Gastrocnemius medialis (tissue), 4 donors: Measurements from ENCODE around the gene NETO2. TPM values are rescaled to one million over a fixed set of nuclear protein-coding genes. Genes with fewer than 3 reads are reported as not detected.
"Not testable (repeated sequence)": the region's sequence is repeated elsewhere in the genome, so short reads cannot be mapped to it uniquely, and the experiment has no call there.

Source experiments
- ATAC-seq, 2 donors: fragments of 150-250 bp; one replicate each; pipeline ENCODE4 v1.9.1; 2016
- DNase-seq, 2 donors: peaks; one replicate each; pipeline ENCODE4 v3.0.0-alpha.2; 2019
- H3K27ac ChIP-seq, 4 donors: fragments of 200-600 bp; sonication (generic); 1 replicate in 1 of 4; 2 replicates in 3 of 4; pipeline ENCODE4 v1.5.1; 2016 to 2018; ENCODE audit warnings: mild to moderate bottlenecking in 2 of 4, moderate library complexity in 1 of 4
- H3K27me3 ChIP-seq, 3 donors: fragments of 200-600 bp; sonication (generic) in 2 of 3; 1 replicate in 1 of 3; 2 replicates in 2 of 3; pipeline versions ENCODE4 v1.5.1 to v1.6.0; 2016 to 2019; ENCODE audit warnings: mild to moderate bottlenecking in 1 of 3, moderate library complexity in 1 of 3
- H3K36me3 ChIP-seq, 2 donors: fragments of 200-600 bp; sonication (generic) in 1 of 2; one replicate each; pipeline ENCODE4 v1.5.1; 2017 to 2018
- H3K4me1 ChIP-seq, 2 donors: fragments of 200-600 bp; sonication (generic) in 1 of 2; one replicate each; pipeline ENCODE4 v1.5.1; 2016 to 2017; ENCODE audit warnings: mild to moderate bottlenecking in 2 of 2
- H3K4me3 ChIP-seq, 4 donors: fragments of 200-600 bp; sonication (generic) in 3 of 4; 1 replicate in 1 of 4; 2 replicates in 3 of 4; pipeline ENCODE4 v1.5.1; 2016 to 2019; ENCODE audit warnings: mild to moderate bottlenecking in 2 of 4
- H3K9me3 ChIP-seq, 3 donors: fragments of 200-600 bp; sonication (generic) in 2 of 3; 1 replicate in 1 of 3; 2 replicates in 2 of 3; pipeline ENCODE4 v1.5.1; 2016 to 2019
- CTCF ChIP-seq, 5 experiments: fragments of 450-650 bp in 3 of 5; fragments of 200-600 bp in 2 of 5; sonication (generic) in 2 of 5; IDR thresholded peaks in 4 of 5; conservative IDR thresholded peaks in 1 of 5; 1 replicate in 4 of 5; 2 replicates in 1 of 5; pipeline ENCODE4 v1.5.1; 2016 to 2019; ENCODE audit warnings: antibody characterized with exemption in 5 of 5, mild to moderate bottlenecking in 3 of 5, moderate library complexity in 3 of 5
- POLR2A ChIP-seq, 2 donors: fragments of 450-650 bp; IDR thresholded peaks; one replicate each; pipeline ENCODE4 v1.6.1; 2017; ENCODE audit warnings: antibody characterized with exemption in 2 of 2, mild to moderate bottlenecking in 2 of 2, moderate library complexity in 2 of 2
- in situ Hi-C, 4 donors: fragments of 200-750 bp; cut with MboI; loops; one replicate each; pipeline versions ENCODE4 v1.15.0 to v1.8.0; 2017; ENCODE audit warnings: low sequenced_read_pairs in 4 of 4
- intact Hi-C: fragments of 100-400 bp; cut with DNase I; formaldehyde crosslinking; loops from one replicate; pipeline ENCODE4 v1.15.1; 2023; ENCODE audit warnings: low total_unique reads
- total RNA-seq, 4 donors: library from RNA; depleted of rRNA; stranded (reverse); fragments of >200 nt; gene quantifications; one replicate each; pipeline versions ENCODE4 v1.1.0 to v1.2.3, GENCODE V29; 2016

NETO2 gene
- total RNA-seq, 4 donors from 2014 or later = 0.31 to 5.9 (median 2.6) TPM

- intact Hi-C loops = no loop called here
- in situ Hi-C loops = no loop called here
- TF ChIP-seq CTCF (IDR thresholded peaks at IDR 0.05 in 4 of 5, conservative IDR thresholded peaks at IDR 0.05 in 1 of 5) = no peak
- no peak for TF ChIP-seq POLR2A (IDR thresholded peaks at IDR 0.05)
- Histone ChIP-seq H3K27ac (no peak overlapping the region), H3K9me3 (no peaks in the 10 kb centered on the region), H3K36me3 (no peaks in the 10 kb centered on the region), H3K4me3 (no peak overlapping the region), H3K27me3 (no peaks in the 10 kb centered on the region), H3K4me1 (no peaks in the 10 kb centered on the region)
- DNase-seq (no peak), ATAC-seq (no peak)
Measured at GRCh38 chr16:47057630-47057993, 86.1 kb downstream of the NETO2 start.

GRCh38 chr16:47056688-47057629 lies 86.8 kb downstream of the NETO2 start:
- Histone ChIP-seq H3K9me3 (no peaks in the 10 kb centered on the region), H3K27me3 (no peaks in the 10 kb centered on the region), H3K27ac (no peak overlapping the region), H3K4me3 (no peak overlapping the region), H3K36me3 (no peaks in the 10 kb centered on the region), H3K4me1 (no peaks in the 10 kb centered on the region)
- intact Hi-C loops (no loop called here), in situ Hi-C loops (no loop called here)
- no peak for DNase-seq
- no peak for ATAC-seq
- TF ChIP-seq CTCF (IDR thresholded peaks at IDR 0.05 in 4 of 5, conservative IDR thresholded peaks at IDR 0.05 in 1 of 5) = no peak
- no peak for TF ChIP-seq POLR2A (IDR thresholded peaks at IDR 0.05)

- H3K9me3 ChIP-seq, DNase-seq, H3K27ac ChIP-seq, H3K27me3 ChIP-seq, H3K36me3 ChIP-seq, ATAC-seq, intact Hi-C loops, H3K4me1 ChIP-seq, H3K4me3 ChIP-seq, in situ Hi-C loops: not testable (repeated sequence)
Measured at GRCh38 chr16:47056061-47056460, 87.7 kb downstream of the NETO2 start.

GRCh38 chr16:47055136-47055885 lies 88.4 kb downstream of the NETO2 start:
- no peak for DNase-seq
- in situ Hi-C loops = no loop called here
- Histone ChIP-seq H3K4me1 (no peaks in the 10 kb centered on the region), H3K4me3 (no peak overlapping the region), H3K27ac (no peak overlapping the region), H3K9me3 (no peaks in the 10 kb centered on the region), H3K36me3 (no peaks in the 10 kb centered on the region), H3K27me3 (no peaks in the 10 kb centered on the region)
- no peak for ATAC-seq
- intact Hi-C loops = no loop called here
- TF ChIP-seq POLR2A (IDR thresholded peaks at IDR 0.05) = no peak
- no peak for TF ChIP-seq CTCF (IDR thresholded peaks at IDR 0.05 in 4 of 5, conservative IDR thresholded peaks at IDR 0.05 in 1 of 5)

- Histone ChIP-seq H3K27ac (no peak overlapping the region), H3K9me3 (no peaks in the 10 kb centered on the region), H3K27me3 (no peaks in the 10 kb centered on the region), H3K4me1 (no peaks in the 10 kb centered on the region), H3K4me3 (no peak overlapping the region), H3K36me3 (no peaks in the 10 kb centered on the region)
- TF ChIP-seq CTCF (IDR thresholded peaks at IDR 0.05 in 4 of 5, conservative IDR thresholded peaks at IDR 0.05 in 1 of 5) (no peak), POLR2A (IDR thresholded peaks at IDR 0.05) (no peak)
- DNase-seq = no peak
- intact Hi-C loops = no loop called here
- in situ Hi-C loops = no loop called here
- no peak for ATAC-seq
Measured at GRCh38 chr16:47054306-47054705, 89.4 kb downstream of the NETO2 start.
